Uterus (tissue), 4 donors: ENCODE data around the gene RASSF10. TPM values are rescaled to one million over a fixed set of nuclear protein-coding genes. Genes with fewer than 3 reads are reported as not detected.

ENCODE experiments used
- DNase-seq, 2 donors: peaks; one replicate each; pipeline ENCODE4 v3.0.0-alpha.2; 2019 to 2020
- H3K27ac ChIP-seq, 2 donors: fragments of 200-600 bp; sonication (generic); 1 replicate in 1 of 2; 2 replicates in 1 of 2; pipeline ENCODE4 v1.5.1; 2016 to 2018
- H3K27me3 ChIP-seq, 2 donors: fragments of 200-600 bp; sonication (generic); one replicate each; pipeline ENCODE4 v1.5.1; 2018 to 2019; ENCODE audit warnings: control low read depth in 1 of 2
- H3K36me3 ChIP-seq, 2 donors: fragments of 200-600 bp; sonication (generic); one replicate each; pipeline ENCODE4 v1.5.1; 2019; ENCODE audit warnings: control low read depth in 1 of 2
- H3K4me1 ChIP-seq, 2 donors: fragments of 200-600 bp; sonication (generic); one replicate each; pipeline ENCODE4 v1.5.1; 2018 to 2019; ENCODE audit warnings: control low read depth in 1 of 2
- H3K4me3 ChIP-seq, 2 donors: fragments of 200-600 bp; sonication (generic); 1 replicate in 1 of 2; 2 replicates in 1 of 2; pipeline ENCODE4 v1.5.1; 2018 to 2019; ENCODE audit warnings: mild to moderate bottlenecking in 1 of 2
- H3K9me3 ChIP-seq, 2 donors: fragments of 200-600 bp; sonication (generic); one replicate each; pipeline ENCODE4 v1.5.1; 2019; ENCODE audit warnings: control low read depth in 1 of 2
- POLR2A ChIP-seq, 2 donors: fragments of 450-650 bp; IDR thresholded peaks; one replicate each; pipeline ENCODE4 v1.6.1; 2016; ENCODE audit warnings: antibody characterized with exemption in 2 of 2, mild to moderate bottlenecking in 1 of 2, moderate library complexity in 1 of 2
- intact Hi-C: fragments of 100-400 bp; cut with DNase I; formaldehyde crosslinking; loops from one replicate; pipeline ENCODE4 v1.15.1; 2023; ENCODE audit warnings: low total_unique reads
- total RNA-seq, 4 donors: library from RNA; depleted of rRNA in 3 of 4; stranded (reverse); fragments of >200 nt in 3 of 4; gene quantifications; one replicate each; pipeline versions ENCODE4 v1.1.0 to v1.2.4, GENCODE V29; 2014 to 2023
- TF ChIP-seq, protein P1 (sequence below), 4 experiments: fragments of 200-600 bp in 2 of 4; fragments of 450-650 bp in 2 of 4; sonication (generic) in 2 of 4; IDR thresholded peaks; one replicate each; pipeline ENCODE4 v1.5.1; 2016 to 2019; ENCODE audit warnings: antibody characterized with exemption in 4 of 4, mild to moderate bottlenecking in 2 of 4, moderate library complexity in 1 of 4
- donor health status: DM: yes; HTN: yes; CAD: no.

Gene RASSF10
- total RNA-seq, 4 donors from 2014 or later = 0.27 to 5.8 TPM; not detected in 2

GRCh38 chr11:12983336-12983735 is 25.8 kb upstream of the RASSF10 start:
- TF ChIP-seq POLR2A (IDR thresholded peaks at IDR 0.05) = no peak
- TF ChIP-seq, protein P1, sequence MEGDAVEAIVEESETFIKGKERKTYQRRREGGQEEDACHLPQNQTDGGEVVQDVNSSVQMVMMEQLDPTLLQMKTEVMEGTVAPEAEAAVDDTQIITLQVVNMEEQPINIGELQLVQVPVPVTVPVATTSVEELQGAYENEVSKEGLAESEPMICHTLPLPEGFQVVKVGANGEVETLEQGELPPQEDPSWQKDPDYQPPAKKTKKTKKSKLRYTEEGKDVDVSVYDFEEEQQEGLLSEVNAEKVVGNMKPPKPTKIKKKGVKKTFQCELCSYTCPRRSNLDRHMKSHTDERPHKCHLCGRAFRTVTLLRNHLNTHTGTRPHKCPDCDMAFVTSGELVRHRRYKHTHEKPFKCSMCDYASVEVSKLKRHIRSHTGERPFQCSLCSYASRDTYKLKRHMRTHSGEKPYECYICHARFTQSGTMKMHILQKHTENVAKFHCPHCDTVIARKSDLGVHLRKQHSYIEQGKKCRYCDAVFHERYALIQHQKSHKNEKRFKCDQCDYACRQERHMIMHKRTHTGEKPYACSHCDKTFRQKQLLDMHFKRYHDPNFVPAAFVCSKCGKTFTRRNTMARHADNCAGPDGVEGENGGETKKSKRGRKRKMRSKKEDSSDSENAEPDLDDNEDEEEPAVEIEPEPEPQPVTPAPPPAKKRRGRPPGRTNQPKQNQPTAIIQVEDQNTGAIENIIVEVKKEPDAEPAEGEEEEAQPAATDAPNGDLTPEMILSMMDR (IDR thresholded peaks at IDR 0.05) = no peak
- intact Hi-C loops = no loop called here
- DNase-seq = no peak

DNA sequence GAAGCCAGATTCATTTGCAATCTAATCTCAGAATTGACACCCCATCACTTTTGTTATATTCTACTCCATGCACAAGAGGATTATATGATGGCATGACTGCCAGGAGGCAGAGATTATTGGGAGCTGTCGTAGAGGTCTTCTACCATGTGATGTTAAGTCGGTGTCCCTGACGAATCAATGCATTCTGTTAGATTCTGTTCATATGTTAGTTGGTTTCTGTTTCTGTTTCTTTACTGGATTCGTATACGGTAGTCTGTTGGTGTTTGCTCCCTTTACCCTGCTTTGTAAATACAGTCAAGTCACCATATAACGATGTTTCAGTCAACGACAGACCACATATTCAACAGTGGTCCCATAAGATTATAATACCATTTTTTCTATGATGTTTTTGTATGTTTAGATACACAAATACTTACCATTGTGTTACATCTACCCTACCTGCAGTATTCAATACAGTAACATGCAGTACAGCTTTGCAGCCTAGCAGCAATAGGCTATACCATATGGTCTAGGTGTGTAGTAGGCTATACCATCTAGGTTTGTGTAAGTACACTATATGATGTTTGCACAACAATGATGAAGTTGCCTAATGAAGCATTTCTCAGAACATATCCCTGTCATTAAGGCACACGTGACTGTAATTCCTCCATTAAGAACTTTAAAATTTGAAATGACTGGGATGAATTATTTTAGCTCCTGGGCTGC is 22.8 kb upstream of the RASSF10 start:
- intact Hi-C loops = no loop called here
- Histone ChIP-seq H3K4me3 (no peak overlapping the region), H3K9me3 (no peaks in the 10 kb centered on the region), H3K27me3 (no peaks in the 10 kb centered on the region), H3K4me1 (no peaks in the 10 kb centered on the region), H3K36me3 (no peaks in the 10 kb centered on the region), H3K27ac (no peak overlapping the region)
- DNase-seq = no peak
- TF ChIP-seq, protein P1 (IDR thresholded peaks at IDR 0.05) = no peak
- TF ChIP-seq POLR2A (IDR thresholded peaks at IDR 0.05) = no peak

More at GRCh38 chr11:12983336-12983735, 25.8 kb upstream of the RASSF10 start:
- H3K9me3 ChIP-seq = no peaks in the 10 kb centered on the region
- H3K36me3 ChIP-seq = no peaks in the 10 kb centered on the region
- H3K4me3 ChIP-seq = no peak overlapping the region
- H3K27me3 ChIP-seq = no peaks in the 10 kb centered on the region
- H3K27ac ChIP-seq = no peak overlapping the region
- H3K4me1 ChIP-seq = no peaks in the 10 kb centered on the region

DNA sequence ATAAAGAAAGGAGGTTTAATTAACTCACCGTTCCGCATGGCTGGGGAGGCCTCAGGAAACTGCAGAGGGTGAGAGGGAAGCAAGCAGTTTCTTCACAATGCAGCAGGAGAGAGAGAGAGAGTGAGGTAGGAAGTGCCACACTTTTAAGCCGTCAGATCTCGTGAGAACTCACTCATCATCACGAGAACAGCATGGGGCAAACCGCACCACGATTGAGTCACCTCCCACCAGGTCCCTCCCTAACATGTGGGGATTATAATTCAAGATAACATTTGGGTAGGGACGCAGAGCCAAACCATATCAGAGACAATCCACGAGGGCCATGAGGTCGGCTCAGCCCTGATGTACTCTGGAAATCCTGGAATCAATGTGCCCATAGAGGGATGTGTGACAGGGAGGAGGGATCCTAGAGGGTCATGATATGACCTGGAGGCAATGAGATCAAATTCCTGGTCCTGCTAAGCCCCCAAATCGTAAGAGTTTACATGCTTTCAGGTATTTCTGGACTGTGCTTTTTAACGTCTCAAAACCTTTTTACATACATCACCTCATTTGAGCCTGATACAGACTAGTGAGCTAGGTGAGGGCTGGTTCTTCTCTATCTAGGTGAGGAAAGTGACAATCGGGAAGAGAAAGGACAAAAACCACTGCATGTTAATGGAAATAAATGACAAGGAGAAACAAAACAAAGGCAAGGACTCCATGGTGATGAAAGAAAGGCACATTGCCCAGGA is 19.5 kb upstream of the RASSF10 start:
- Histone ChIP-seq H3K27me3 (no peaks in the 10 kb centered on the region), H3K36me3 (no peaks in the 10 kb centered on the region), H3K9me3 (no peaks in the 10 kb centered on the region), H3K27ac (no peak overlapping the region), H3K4me3 (no peak overlapping the region), H3K4me1 (no peaks in the 10 kb centered on the region)
- intact Hi-C loops = no loop called here
- TF ChIP-seq POLR2A (IDR thresholded peaks at IDR 0.05) = no peak
- TF ChIP-seq, protein P1 (IDR thresholded peaks at IDR 0.05) = no peak
- DNase-seq = no peak

DNA sequence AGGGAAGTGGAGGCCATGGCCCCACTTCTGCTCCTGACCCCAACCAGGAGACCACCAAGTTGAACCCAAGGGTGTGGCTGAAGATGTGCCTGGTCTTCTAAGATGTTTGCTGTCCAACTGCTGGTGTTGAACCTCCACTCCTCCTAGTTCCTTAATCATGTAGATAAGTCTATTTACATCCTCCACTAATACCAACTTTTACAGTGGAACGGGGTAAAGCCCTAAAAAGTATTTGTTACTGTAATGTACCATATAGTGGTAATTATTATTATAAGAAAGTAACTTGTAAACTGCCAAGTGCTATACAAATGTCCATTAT is 19.0 kb upstream of the RASSF10 start:
- no peaks in the 10 kb centered on the region for H3K27me3 ChIP-seq
- no peak for DNase-seq
- no peak overlapping the region for H3K4me3 ChIP-seq
- no peaks in the 10 kb centered on the region for H3K9me3 ChIP-seq
- H3K27ac ChIP-seq = no peak overlapping the region
- TF ChIP-seq POLR2A (IDR thresholded peaks at IDR 0.05) = no peak
- TF ChIP-seq, protein P1 (IDR thresholded peaks at IDR 0.05) = no peak
- intact Hi-C loops = no loop called here
- H3K4me1 ChIP-seq = no peaks in the 10 kb centered on the region
- no peaks in the 10 kb centered on the region for H3K36me3 ChIP-seq

DNA sequence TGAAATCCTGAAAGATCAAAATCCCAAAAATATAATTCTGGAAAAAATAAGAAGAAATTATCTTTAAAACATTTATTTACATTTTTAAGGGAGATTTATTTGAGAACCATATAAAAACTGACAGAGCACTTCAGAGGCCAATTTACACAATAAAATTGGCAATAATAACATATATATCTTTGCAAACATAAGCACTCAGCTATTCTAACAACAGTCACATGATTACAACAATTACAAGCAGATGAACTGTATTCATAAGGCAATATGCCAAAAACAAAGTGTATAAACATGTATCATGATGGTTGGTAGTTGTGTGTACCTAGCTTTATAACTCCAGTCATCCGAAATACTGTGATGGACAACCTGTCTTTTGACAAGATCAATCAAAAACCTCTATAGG is 17.7 kb upstream of the RASSF10 start:
- Histone ChIP-seq H3K9me3 (no peaks in the 10 kb centered on the region), H3K27me3 (no peaks in the 10 kb centered on the region), H3K36me3 (no peaks in the 10 kb centered on the region), H3K4me3 (no peak overlapping the region), H3K4me1 (no peaks in the 10 kb centered on the region), H3K27ac (no peak overlapping the region)
- DNase-seq = no peak
- intact Hi-C loops = no loop called here
- TF ChIP-seq, protein P1 (IDR thresholded peaks at IDR 0.05) = no peak
- no peak for TF ChIP-seq POLR2A (IDR thresholded peaks at IDR 0.05)
